Thymus (tissue), 11 donors: ENCODE results near the gene ANO2. TPM values are rescaled to one million over a fixed set of nuclear protein-coding genes. Genes with fewer than 3 reads are reported as not detected.

Source experiments
- DNase-seq, 9 donors: peaks; one replicate each; pipeline ENCODE4 v3.0.0-alpha.2; 2013; ENCODE audit warnings: low spot score in 9 of 9, low read depth in 6 of 9, missing footprints in 1 of 9
- H3K27ac ChIP-seq, 2 donors: one replicate each; pipeline ENCODE4 v1.5.1; 2013; ENCODE audit warnings: control low read depth in 1 of 2, low read depth in 1 of 2, low read length in 1 of 2, mild to moderate bottlenecking in 1 of 2, moderate library complexity in 1 of 2
- H3K27me3 ChIP-seq, 2 donors: one replicate each; pipeline ENCODE4 v1.5.1; 2013; ENCODE audit warnings: low read length in 1 of 2; ENCODE audit not compliant: control insufficient read depth in 2 of 2, insufficient read depth in 1 of 2
- H3K36me3 ChIP-seq, 2 donors: one replicate each; pipeline ENCODE4 v1.5.1; 2013; ENCODE audit warnings: low read length in 1 of 2, mild to moderate bottlenecking in 1 of 2, moderate library complexity in 1 of 2; ENCODE audit not compliant: control insufficient read depth in 2 of 2, insufficient read depth in 2 of 2
- H3K4me1 ChIP-seq, 2 donors: one replicate each; pipeline ENCODE4 v1.5.1; 2013; ENCODE audit warnings: low read length in 2 of 2; ENCODE audit not compliant: control insufficient read depth in 2 of 2, insufficient read depth in 2 of 2
- H3K4me3 ChIP-seq, 2 donors: one replicate each; pipeline ENCODE4 v1.5.1; 2013; ENCODE audit warnings: low read length in 2 of 2, control low read depth in 1 of 2, mild to moderate bottlenecking in 1 of 2
- H3K9me3 ChIP-seq, 2 donors: one replicate each; pipeline ENCODE4 v1.5.1; 2013; ENCODE audit warnings: low read length in 1 of 2, mild to moderate bottlenecking in 1 of 2; ENCODE audit not compliant: control insufficient read depth in 2 of 2, insufficient read depth in 1 of 2
- WGBS: extraction: QIAGEN DNeasy Blood & Tissue Kit; methylation state at CpG from one replicate; pipeline ENCODE4 v1.1.7; 2013; 5-methylcytosine and 5-hydroxymethylcytosine counted together
- polyA plus RNA-seq: library from polyadenylated mRNA; stranded (reverse); fragments of 200-250 nt; gene quantifications from one replicate; pipeline ENCODE4 v1.2.3, GENCODE V29; 2013
- total RNA-seq: library from RNA; stranded (reverse); fragments of 120-200 nt; gene quantifications from one replicate; pipeline ENCODE4 v1.2.4, GENCODE V29; 2013
- donor health status: healthy.

ANO2 gene
- total and polyA plus RNA-seq, 2 donors = 0.57 to 1.4 TPM

DNA sequence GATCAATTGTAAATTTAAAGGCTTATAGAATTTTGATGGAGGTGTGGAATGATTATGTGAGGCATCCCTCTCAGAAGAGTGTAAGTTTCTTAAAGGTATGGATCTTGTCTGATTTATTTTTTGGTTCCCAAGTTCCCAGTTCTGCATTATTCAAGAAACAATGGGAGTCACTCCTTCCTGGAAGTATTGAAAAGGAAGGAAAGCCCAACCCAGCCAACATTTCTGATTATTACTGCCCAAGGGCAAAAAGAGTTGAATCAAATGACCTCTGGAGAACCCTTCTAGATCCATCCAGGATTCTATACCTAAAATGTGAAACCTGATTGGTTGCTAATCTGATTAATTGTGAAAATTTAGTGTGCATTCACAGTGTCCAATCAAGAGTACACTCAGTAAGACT is 166.2 kb downstream of the ANO2 start:
- H3K4me1 ChIP-seq = no peaks in the 10 kb centered on the region
- no peaks in the 10 kb centered on the region for H3K36me3 ChIP-seq
- no peak overlapping the region for H3K27ac ChIP-seq
- no peaks in the 10 kb centered on the region for H3K9me3 ChIP-seq
- no peak overlapping the region for H3K4me3 ChIP-seq
- H3K27me3 ChIP-seq = no peaks in the 10 kb centered on the region
- no peak for DNase-seq

DNA sequence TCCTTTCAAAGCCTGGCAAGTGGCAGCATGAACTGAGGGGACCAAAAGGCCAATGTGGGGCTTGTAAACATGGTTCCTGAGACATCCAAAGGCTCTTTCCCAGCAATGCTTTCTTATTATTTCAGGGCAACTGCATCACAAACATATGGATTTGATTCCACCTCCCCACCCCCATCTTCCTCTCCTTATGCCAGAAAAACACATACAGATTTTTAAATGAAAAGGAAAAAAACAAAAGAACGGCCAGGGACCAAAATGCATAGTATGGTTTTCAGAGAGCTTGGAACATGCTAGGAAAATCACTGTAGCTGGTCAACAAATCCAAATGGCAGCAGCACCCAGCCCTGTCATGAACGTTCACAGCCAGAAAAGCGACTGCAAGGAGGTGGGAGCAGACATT is 167.6 kb downstream of the ANO2 start:
- DNase-seq = no peak
- WGBS = 92% methylated on average over 3 of the region's 3 CpGs
- no peaks in the 10 kb centered on the region for H3K9me3 ChIP-seq

DNA sequence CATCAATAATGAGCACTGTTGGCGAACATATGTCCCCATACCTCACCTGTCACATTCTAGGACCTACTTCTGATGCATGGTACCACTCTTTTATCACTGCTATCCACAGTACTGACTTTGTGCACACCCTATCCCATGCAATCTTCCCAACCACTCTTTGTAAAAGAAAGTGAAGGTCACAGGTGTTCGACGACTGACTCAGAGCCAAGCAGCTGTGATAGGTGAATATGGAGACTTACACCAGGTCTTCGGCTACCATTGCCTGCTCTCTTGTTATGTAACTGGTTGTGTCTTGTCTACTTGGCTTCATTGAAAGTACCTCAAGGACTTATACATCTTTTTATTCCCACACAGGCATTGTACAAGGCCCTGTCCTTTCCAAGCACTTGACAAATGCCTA is 169.0 kb downstream of the ANO2 start:
- no peaks in the 10 kb centered on the region for H3K27me3 ChIP-seq
- H3K27ac ChIP-seq = no peak overlapping the region
- H3K4me1 ChIP-seq = no peaks in the 10 kb centered on the region
- H3K36me3 ChIP-seq = no peaks in the 10 kb centered on the region
- no peak for DNase-seq
- no peaks in the 10 kb centered on the region for H3K9me3 ChIP-seq
- 96% methylated on average over 4 of the region's 4 CpGs for WGBS
- no peak overlapping the region for H3K4me3 ChIP-seq

More for the DNA sequence above, 167.6 kb downstream of the ANO2 start:
- Histone ChIP-seq H3K27me3 (no peaks in the 10 kb centered on the region), H3K4me3 (no peak overlapping the region), H3K4me1 (no peaks in the 10 kb centered on the region), H3K36me3 (no peaks in the 10 kb centered on the region), H3K27ac (no peak overlapping the region)

DNA sequence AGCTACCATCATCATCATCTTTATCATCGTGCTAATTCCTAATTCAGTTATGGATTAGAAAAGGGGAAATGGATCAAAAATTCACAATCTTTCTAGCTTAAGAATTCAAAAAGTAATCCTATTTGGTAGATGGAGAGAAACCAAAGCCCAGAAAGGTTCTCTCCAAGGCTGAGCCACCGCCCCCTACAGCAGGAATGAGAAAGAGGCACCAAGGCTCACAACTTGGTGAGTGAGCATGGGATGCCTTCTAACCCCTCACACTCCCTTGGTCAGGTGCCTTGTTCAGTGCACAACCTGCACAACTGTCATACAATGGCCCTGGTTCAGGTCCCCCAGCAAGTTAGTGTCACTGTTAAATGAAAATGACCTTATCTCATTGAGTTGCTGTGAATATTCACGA is 171.5 kb downstream of the ANO2 start:
- Histone ChIP-seq H3K9me3 (no peaks in the 10 kb centered on the region), H3K27ac (no peak overlapping the region)
- no peak for DNase-seq

DNA sequence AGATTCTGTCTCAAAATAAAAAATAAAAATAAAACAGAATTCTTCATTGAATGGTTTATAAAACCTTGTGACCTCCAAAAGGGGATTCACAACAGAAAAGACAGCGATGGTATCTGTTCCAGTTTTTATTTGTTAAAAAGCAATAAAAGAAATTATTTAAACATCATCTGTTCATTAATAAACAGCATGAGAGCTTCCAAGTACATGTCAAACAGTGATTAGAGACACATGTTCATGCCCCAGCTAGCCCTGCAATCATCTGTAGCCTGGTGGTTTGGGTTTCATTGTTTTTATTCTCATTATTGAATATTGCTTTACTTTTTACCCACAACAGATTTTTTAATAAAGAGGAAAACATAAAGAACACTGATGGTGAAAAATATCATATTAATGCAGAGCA is 173.3 kb downstream of the ANO2 start:
- 85% methylated on average over 1 of the region's 1 CpG for WGBS
- no peaks in the 10 kb centered on the region for H3K4me1 ChIP-seq
- no peak overlapping the region for H3K27ac ChIP-seq
- H3K4me3 ChIP-seq = no peak overlapping the region
- no peaks in the 10 kb centered on the region for H3K27me3 ChIP-seq
- no peak for DNase-seq
- H3K36me3 ChIP-seq = no peaks in the 10 kb centered on the region
- H3K9me3 ChIP-seq = no peaks in the 10 kb centered on the region

More for the DNA sequence above, 171.5 kb downstream of the ANO2 start:
- H3K4me3 ChIP-seq = no peak overlapping the region
- H3K27me3 ChIP-seq = no peaks in the 10 kb centered on the region
- H3K4me1 ChIP-seq = no peaks in the 10 kb centered on the region
- H3K36me3 ChIP-seq = no peaks in the 10 kb centered on the region
- WGBS = 94% methylated on average over 3 of the region's 3 CpGs

DNA sequence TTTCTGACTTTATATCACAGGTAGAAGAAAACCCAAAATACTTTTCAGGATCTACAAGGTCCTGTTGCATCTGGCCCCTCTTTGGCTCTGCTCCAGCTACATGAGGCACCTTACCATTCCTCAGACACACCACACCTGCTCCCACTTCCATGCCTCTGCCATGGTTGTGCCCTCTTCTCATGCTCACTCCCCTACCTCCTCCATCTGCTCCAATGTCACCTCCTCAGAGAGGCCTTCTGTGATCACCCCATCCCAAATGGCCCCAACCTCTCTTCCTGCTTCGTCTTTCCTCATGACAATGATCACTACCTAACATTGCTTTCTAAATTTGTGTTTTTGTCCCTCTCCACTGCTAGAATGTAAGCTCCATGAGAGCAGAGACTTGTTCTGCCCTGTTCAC is 174.3 kb downstream of the ANO2 start:
- 96% methylated on average over 1 of the region's 1 CpG for WGBS
- no peaks in the 10 kb centered on the region for H3K4me1 ChIP-seq
- H3K36me3 ChIP-seq = no peaks in the 10 kb centered on the region
- no peak overlapping the region for H3K4me3 ChIP-seq
- H3K27me3 ChIP-seq = no peaks in the 10 kb centered on the region
- no peak for DNase-seq
- H3K27ac ChIP-seq = no peak overlapping the region
- H3K9me3 ChIP-seq = no peaks in the 10 kb centered on the region

DNA sequence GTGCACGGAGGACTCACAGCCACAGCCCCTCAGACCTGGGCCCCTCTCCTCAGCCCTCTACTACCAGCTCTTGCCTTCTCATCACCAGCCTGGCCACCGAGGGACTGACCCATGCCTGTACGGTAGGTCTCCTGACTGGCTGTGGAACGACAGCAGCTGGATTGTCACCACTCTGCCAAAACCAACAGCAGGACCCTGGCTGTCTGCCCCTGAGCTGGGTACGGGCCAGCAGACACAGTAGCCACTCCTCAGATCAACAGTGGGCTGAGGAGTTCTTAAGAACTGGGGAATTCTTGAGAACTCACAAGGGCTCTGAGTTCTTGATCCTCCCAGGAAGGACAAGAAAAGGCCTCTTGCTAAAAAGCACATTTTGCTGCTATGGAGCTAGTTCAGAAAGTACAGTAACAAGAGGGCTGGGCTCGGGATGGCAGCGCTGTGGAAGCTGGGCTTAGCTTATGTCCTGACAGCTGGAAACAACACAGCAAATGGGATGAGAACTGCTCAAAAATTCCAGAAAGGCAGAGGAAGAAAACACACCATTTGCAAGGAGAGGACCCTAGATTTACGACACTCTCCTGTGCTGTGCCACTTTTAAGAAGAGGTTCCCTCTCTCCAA is 176.4 kb downstream of the ANO2 start:
- Histone ChIP-seq H3K4me1 (no peaks in the 10 kb centered on the region), H3K27me3 (no peaks in the 10 kb centered on the region), H3K4me3 (no peak overlapping the region), H3K9me3 (no peaks in the 10 kb centered on the region), H3K36me3 (no peaks in the 10 kb centered on the region), H3K27ac (no peak overlapping the region)
- no peak for DNase-seq
- 94% methylated on average over 8 of the region's 8 CpGs for WGBS

DNA sequence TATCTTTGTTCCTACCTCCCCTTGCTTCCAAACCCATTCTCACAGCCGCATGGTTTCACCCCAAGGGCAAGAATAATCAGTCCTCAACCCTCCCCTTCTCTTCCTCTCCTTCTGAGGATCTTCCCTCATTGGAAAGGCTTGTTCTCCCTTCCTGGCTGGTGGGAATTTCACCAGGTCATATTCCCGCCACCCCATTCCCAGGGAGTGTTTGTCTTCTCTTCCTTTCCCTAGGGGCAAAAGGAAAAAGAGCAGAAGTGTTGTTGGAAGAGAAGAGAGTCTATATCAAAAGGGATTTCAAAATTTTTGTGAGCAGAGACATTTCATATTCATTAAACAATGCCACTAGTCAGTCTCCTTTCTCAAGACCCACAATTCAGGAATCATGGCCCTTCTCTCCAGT is 176.9 kb downstream of the ANO2 start:
- Histone ChIP-seq H3K9me3 (no peaks in the 10 kb centered on the region), H3K4me1 (no peaks in the 10 kb centered on the region), H3K4me3 (no peak overlapping the region), H3K27me3 (no peaks in the 10 kb centered on the region), H3K36me3 (no peaks in the 10 kb centered on the region), H3K27ac (no peak overlapping the region)
- WGBS = 95% methylated on average over 2 of the region's 2 CpGs
- DNase-seq = no peak

DNA sequence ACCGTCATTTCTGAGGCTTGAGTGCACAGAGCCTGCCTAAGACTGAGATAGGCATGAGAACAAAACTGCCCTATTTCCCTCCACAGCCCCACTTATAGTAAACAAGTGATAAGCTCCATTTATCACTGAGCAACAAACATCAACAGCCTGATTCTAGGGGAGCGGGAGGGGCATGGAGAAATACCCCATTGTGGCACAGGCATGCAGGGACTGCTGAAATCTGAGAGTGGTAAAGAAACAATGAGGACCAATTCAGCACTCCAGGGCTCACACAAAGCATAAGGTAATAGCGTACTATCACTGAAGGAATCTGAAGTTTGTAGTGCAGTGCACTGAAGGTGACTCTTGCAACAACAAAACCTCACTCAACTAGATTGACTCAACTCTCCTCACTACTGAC is 186.7 kb downstream of the ANO2 start:
- Histone ChIP-seq H3K36me3 (no peaks in the 10 kb centered on the region), H3K27me3 (no peaks in the 10 kb centered on the region), H3K27ac (no peak overlapping the region), H3K9me3 (no peaks in the 10 kb centered on the region), H3K4me1 (no peaks in the 10 kb centered on the region), H3K4me3 (no peak overlapping the region)
- no peak for DNase-seq
- 97% methylated on average over 3 of the region's 3 CpGs for WGBS
